GM12878 (cell line): ENCODE measurements around the gene ORM2. TPM values are rescaled to one million over a fixed set of nuclear protein-coding genes. Genes with fewer than 3 reads are reported as not detected.

ENCODE experiments used
- BACH1 ChIP-seq: fragments of 450-650 bp; IDR thresholded peaks from 2 replicates; pipeline ENCODE4 v1.6.1; 2017; ENCODE audit warnings: mild to moderate bottlenecking, borderline replicate concordance
- BCL11A ChIP-seq: IDR thresholded peaks from 2 replicates; pipeline ENCODE4 v1.6.1; 2011; ENCODE audit warnings: low read depth, low read length
- BCLAF1 ChIP-seq: fragments of 450-650 bp; IDR thresholded peaks from 2 replicates; pipeline ENCODE4 v1.6.1; 2017; ENCODE audit warnings: antibody characterized with exemption, mild to moderate bottlenecking, moderate library complexity
- BMI1 ChIP-seq: fragments of 450-650 bp; IDR thresholded peaks from 2 replicates; pipeline ENCODE4 v1.6.1; 2016; ENCODE audit warnings: mild to moderate bottlenecking, moderate library complexity, borderline replicate concordance
- EP300 ChIP-seq, 2 experiments: fragments of 150-350 bp in 1 of 2; IDR thresholded peaks; 2 replicates each; pipeline ENCODE4 v1.6.1; 2011 to 2012; ENCODE audit warnings: low read depth in 2 of 2, low read length in 2 of 2, borderline replicate concordance in 1 of 2, improper control_type of control experiment in 1 of 2, inconsistent platforms in 1 of 2; ENCODE audit not compliant: control insufficient read depth in 1 of 2
- FOS ChIP-seq: IDR thresholded peaks from 3 replicates; pipeline ENCODE4 v1.6.1; 2011; ENCODE audit warnings: borderline replicate concordance; ENCODE audit not compliant: insufficient read length; ENCODE audit errors: extremely low read depth
- GABPA ChIP-seq: IDR thresholded peaks from 2 replicates; pipeline ENCODE4 v1.6.1; 2014; ENCODE audit warnings: antibody characterized with exemption, low read depth, mild to moderate bottlenecking, inconsistent platforms
- HDAC6 ChIP-seq: fragments of 200-600 bp; sonication (generic); IDR thresholded peaks from one replicate; pipeline ENCODE4 v1.8.0; 2017; ENCODE audit warnings: antibody characterized with exemption; ENCODE audit not compliant: unreplicated experiment
- IKZF1 ChIP-seq: fragments of 450-650 bp; conservative IDR thresholded peaks from 2 replicates; pipeline ENCODE4 v1.6.1; 2017; ENCODE audit warnings: antibody characterized with exemption, mild to moderate bottlenecking
- JUNB ChIP-seq: IDR thresholded peaks from 2 replicates; pipeline ENCODE4 v1.6.1; 2016; ENCODE audit warnings: antibody characterized with exemption, mild to moderate bottlenecking
- KAT2A ChIP-seq: conservative IDR thresholded peaks from 2 replicates; pipeline ENCODE4 v1.6.1; 2011; ENCODE audit warnings: low read depth, low read length; ENCODE audit not compliant: control insufficient read depth
- MAX ChIP-seq: IDR thresholded peaks from 2 replicates; pipeline ENCODE4 v1.6.1; 2012; ENCODE audit warnings: low read depth, low read length, improper control_type of control experiment
- RB1 ChIP-seq: fragments of 450-650 bp; formaldehyde crosslinking; IDR thresholded peaks from 2 replicates; pipeline ENCODE4 v1.6.1; 2017; ENCODE audit warnings: mild to moderate bottlenecking, borderline replicate concordance
- RBBP5 ChIP-seq: fragments of 200-600 bp; sonication (generic); conservative IDR thresholded peaks from 2 replicates; pipeline ENCODE4 v1.6.1; 2016
- SREBF1 ChIP-seq: IDR thresholded peaks from 2 replicates; pipeline ENCODE4 v1.6.1; 2012; ENCODE audit warnings: mild to moderate bottlenecking, low read length
- SUZ12 ChIP-seq: fragments of 200-600 bp; sonication (generic); IDR thresholded peaks from one replicate; pipeline ENCODE4 v1.6.1; 2018; ENCODE audit warnings: antibody characterized with exemption, mild to moderate bottlenecking; ENCODE audit not compliant: unreplicated experiment
- USF1 ChIP-seq: IDR thresholded peaks from 2 replicates; pipeline ENCODE4 v1.6.1; 2011; ENCODE audit warnings: borderline replicate concordance, low read depth, mild to moderate bottlenecking, moderate library complexity, mixed read lengths, low read length; ENCODE audit not compliant: insufficient read depth; ENCODE audit errors: extremely low read length
- ZBTB4 ChIP-seq: fragments of 450-650 bp; formaldehyde crosslinking; IDR thresholded peaks from 2 replicates; pipeline ENCODE4 v1.4.0; 2022; ENCODE audit warnings: mild to moderate bottlenecking, moderate library complexity
- ZNF622 ChIP-seq: fragments of 450-650 bp; IDR thresholded peaks from 2 replicates; pipeline ENCODE4 v1.6.1; 2017; ENCODE audit warnings: mild to moderate bottlenecking, inconsistent platforms
- polyA plus RNA-seq, 11 experiments: library from polyadenylated mRNA; depleted of rRNA in 4 of 11; unstranded in 6 of 11; stranded (reverse) in 5 of 11; fragments of >200 nt; fragmentation: Nextera tagmentation in 4 of 11; fragmentation: Illumina TruSeq in 1 of 11; extraction: Ambion mirVana in 4 of 11; extraction: Trizol in 1 of 11; gene quantifications; 1 replicate in 1 of 11; 2 replicates in 10 of 11; pipeline versions ENCODE4 v1.2.1 to v1.2.3, GENCODE V29; 2011 to 2016; ENCODE audit warnings: inconsistent platforms in 2 of 11, missing spikeins in 2 of 11, low read depth in 1 of 11
- total RNA-seq, 4 experiments: library from RNA; depleted of rRNA in 3 of 4; stranded (reverse); fragments of >200 nt in 3 of 4; fragmentation: Illumina TruSeq in 1 of 4; extraction: Trizol in 1 of 4; gene quantifications; 2 replicates each; pipeline versions ENCODE4 v1.2.1 to v1.2.3, GENCODE V29; 2013 to 2021
- TF ChIP-seq, protein P1 (sequence below): IDR thresholded peaks from 2 replicates; pipeline ENCODE4 v1.6.1; 2012; ENCODE audit warnings: mild to moderate bottlenecking, low read depth, low read length

Gene ORM2
- total and polyA plus RNA-seq, 10 of the 15 experiments (the other 5 are each of a cell fraction or from before 2014, with no cell fraction given), result 0.64 TPM; not detected in 9

DNA sequence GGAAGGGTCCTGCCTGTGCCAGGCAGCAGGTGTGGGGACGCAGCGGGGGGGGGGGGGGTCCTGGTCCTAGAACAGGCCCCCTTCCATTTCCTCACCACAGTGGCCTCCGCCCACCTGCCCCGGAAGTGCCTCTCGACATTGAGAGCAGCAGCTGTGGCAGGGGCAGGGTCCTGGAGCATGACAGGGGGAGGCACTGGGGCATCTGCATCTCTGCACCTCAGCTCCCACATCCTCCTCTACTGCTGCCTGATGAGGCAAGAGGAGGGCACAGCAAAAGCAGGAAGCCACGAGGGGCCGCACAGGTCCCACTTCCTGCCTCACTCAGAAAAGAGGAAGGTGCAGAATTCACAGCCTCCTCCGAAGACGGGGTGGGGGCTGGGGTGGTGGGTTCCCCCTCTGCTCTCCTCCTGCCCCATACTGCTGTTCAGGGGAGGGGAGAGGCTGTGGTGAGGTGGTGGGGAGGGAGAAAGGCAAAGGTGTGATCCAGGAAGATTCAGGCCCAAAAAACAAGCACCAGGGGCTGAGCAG, 43.3 kb downstream of the ORM2 start (continued):
- TF ChIP-seq, protein P1, sequence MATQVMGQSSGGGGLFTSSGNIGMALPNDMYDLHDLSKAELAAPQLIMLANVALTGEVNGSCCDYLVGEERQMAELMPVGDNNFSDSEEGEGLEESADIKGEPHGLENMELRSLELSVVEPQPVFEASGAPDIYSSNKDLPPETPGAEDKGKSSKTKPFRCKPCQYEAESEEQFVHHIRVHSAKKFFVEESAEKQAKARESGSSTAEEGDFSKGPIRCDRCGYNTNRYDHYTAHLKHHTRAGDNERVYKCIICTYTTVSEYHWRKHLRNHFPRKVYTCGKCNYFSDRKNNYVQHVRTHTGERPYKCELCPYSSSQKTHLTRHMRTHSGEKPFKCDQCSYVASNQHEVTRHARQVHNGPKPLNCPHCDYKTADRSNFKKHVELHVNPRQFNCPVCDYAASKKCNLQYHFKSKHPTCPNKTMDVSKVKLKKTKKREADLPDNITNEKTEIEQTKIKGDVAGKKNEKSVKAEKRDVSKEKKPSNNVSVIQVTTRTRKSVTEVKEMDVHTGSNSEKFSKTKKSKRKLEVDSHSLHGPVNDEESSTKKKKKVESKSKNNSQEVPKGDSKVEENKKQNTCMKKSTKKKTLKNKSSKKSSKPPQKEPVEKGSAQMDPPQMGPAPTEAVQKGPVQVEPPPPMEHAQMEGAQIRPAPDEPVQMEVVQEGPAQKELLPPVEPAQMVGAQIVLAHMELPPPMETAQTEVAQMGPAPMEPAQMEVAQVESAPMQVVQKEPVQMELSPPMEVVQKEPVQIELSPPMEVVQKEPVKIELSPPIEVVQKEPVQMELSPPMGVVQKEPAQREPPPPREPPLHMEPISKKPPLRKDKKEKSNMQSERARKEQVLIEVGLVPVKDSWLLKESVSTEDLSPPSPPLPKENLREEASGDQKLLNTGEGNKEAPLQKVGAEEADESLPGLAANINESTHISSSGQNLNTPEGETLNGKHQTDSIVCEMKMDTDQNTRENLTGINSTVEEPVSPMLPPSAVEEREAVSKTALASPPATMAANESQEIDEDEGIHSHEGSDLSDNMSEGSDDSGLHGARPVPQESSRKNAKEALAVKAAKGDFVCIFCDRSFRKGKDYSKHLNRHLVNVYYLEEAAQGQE, result no peak
- TF ChIP-seq FOS, result no peak
- TF ChIP-seq IKZF1, result peak; percentile 93
- no peak for TF ChIP-seq KAT2A
- no peak for TF ChIP-seq ZNF622
- TF ChIP-seq BCL11A, result peak; percentile 72
- TF ChIP-seq BACH1, result 0 out of 2 replicates have a peak, but pooled peaks have one; percentile 45
- no peak for TF ChIP-seq BMI1
- TF ChIP-seq RBBP5, result no peak
- TF ChIP-seq USF1, result no peak
- no peak for TF ChIP-seq ZBTB4
- no peak for TF ChIP-seq SUZ12
- TF ChIP-seq JUNB, result no peak; the same call in 1 of the 2 replicates
- no peak for TF ChIP-seq SREBF1
- TF ChIP-seq GABPA, result no peak
- no peak for TF ChIP-seq HDAC6
- TF ChIP-seq RB1, result no peak
- TF ChIP-seq EP300 (IDR thresholded peaks at IDR 0.05; ENCODE audit: borderline replicate concordance in 1 of 2, control insufficient read depth in 1 of 2, low read depth in 2 of 2, low read length in 2 of 2), result peak; percentile 72 to 86
- TF ChIP-seq BCLAF1, result no peak
- peak; percentile 81; the same call in 1 of the 2 replicates for TF ChIP-seq MAX
